ENCODE measurements around the gene ALG5.

GRCh38 chr13:36997716-36998427 lies 1.3 kb downstream of the ALG5 start:
- TF ChIP-seq CTCF (IDR thresholded peaks at IDR 0.05; ENCODE audit: borderline replicate concordance, extremely low read depth, low read length, poor library complexity, severe bottlenecking) (no peak), EZH2 (IDR thresholded peaks at IDR 0.05; ENCODE audit: borderline replicate concordance, low read depth, low read length, severe bottlenecking) (no peak)
